Natural killer cell treated with Interleukin-12 subunit alpha and Interleukin-12 subunit beta and Interleukin-15 and Interleukin-18, amount 100 ng/mL, for 72 hours (primary cell): ENCODE results near the gene FZD10. TPM values are rescaled to one million over a fixed set of nuclear protein-coding genes. Genes with fewer than 3 reads are reported as not detected.
A peak's percentile ranks its signal among the peaks of the same experiment; 100 is the strongest.

Source experiments
- ATAC-seq, 2 donors: fragments of 150-1000 bp; cut with Tn5 transposase in 1 of 2; sonication (Bioruptor Pico), chemical (Tn5 transposase) in 1 of 2; 2 replicates each; pipeline ENCODE4 v1.10.0; 2021
- DNase-seq: peaks from one replicate; pipeline ENCODE4 v3.0.0; 2022; ENCODE audit warnings: low spot score
- H3K27ac Mint-ChIP-seq, 2 donors: 1 replicate in 1 of 2; 2 replicates in 1 of 2; pipeline ENCODE4 v1.8.0; 2022; ENCODE audit warnings: mixed read lengths in 2 of 2, mild to moderate bottlenecking in 1 of 2, moderate library complexity in 1 of 2
- H3K27me3 Mint-ChIP-seq, 2 donors: 1 replicate in 1 of 2; 2 replicates in 1 of 2; pipeline ENCODE4 v1.8.0; 2022; ENCODE audit warnings: mixed read lengths in 2 of 2
- H3K36me3 Mint-ChIP-seq: one replicate; pipeline ENCODE4 v1.8.0; 2022; ENCODE audit warnings: mixed read lengths
- H3K4me1 Mint-ChIP-seq, 2 donors: 1 replicate in 1 of 2; 2 replicates in 1 of 2; pipeline ENCODE4 v1.8.0; 2022; ENCODE audit warnings: low read depth in 2 of 2, mixed read lengths in 2 of 2, mild to moderate bottlenecking in 1 of 2
- H3K4me3 Mint-ChIP-seq: one replicate; pipeline ENCODE4 v1.8.0; 2022; ENCODE audit warnings: mixed read lengths
- H3K9me3 Mint-ChIP-seq: 2 replicates; pipeline ENCODE4 v1.8.0; 2022; ENCODE audit warnings: mixed read lengths
- total RNA-seq, 2 donors: library from RNA; stranded (reverse); gene quantifications; one replicate each; pipeline ENCODE4 v1.2.3, GENCODE V29; 2022

Gene FZD10
- total RNA-seq, 2 donors from 2014 or later: not detected

DNA sequence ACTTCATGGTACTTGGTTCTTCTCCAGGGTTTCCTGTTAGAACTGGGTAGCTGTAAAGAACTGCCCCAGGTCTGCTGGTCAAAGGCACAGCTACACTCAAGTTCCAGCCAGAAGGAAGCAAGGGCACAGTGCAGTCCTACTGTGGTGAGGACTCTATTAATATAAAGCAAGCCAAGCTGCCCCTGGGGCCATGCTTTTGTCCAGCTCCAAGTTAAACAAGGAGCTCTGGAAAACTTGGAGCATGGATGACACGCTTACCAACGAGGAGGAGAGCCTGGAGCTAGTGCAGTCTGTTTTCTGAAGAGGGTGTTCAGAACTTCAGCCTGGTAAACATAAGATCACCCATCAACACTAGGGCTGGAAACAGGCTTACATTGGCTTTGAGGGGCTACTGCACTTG lies 4.0 kb downstream of the FZD10 start:
- Mint-ChIP-seq H3K36me3 (no peaks in the 10 kb centered on the region), H3K4me1 (no peaks in the 10 kb centered on the region), H3K27ac (no peak overlapping the region), H3K27me3 (peaks cover 35 to 70% of the 10 kb centered on the region in 2 donors), H3K4me3 (no peak overlapping the region), H3K9me3 (no peaks in the 10 kb centered on the region)
- DNase-seq (no peak), ATAC-seq (no peak)

DNA sequence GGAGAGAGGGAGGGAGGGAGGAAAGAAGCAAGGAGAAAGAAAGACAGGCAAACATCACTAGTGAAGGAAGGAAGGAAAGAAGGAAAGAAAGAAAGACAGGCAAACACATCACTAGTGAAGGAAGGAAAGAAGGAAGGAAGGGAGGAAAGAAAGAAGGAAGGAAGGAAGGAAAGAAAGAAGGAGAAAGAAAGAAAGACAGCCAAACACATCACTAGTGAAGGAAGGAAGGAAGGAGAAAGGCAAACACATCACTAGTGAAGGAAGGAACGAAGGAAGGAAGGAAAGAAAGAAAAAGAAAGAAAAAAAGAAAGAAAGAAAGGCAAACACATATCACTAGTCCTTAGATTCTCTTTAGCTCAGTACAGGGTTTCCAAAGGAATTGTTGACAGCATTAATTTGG lies 5.3 kb downstream of the FZD10 start:
- H3K4me3 Mint-ChIP-seq: no peak overlapping the region

DNA sequence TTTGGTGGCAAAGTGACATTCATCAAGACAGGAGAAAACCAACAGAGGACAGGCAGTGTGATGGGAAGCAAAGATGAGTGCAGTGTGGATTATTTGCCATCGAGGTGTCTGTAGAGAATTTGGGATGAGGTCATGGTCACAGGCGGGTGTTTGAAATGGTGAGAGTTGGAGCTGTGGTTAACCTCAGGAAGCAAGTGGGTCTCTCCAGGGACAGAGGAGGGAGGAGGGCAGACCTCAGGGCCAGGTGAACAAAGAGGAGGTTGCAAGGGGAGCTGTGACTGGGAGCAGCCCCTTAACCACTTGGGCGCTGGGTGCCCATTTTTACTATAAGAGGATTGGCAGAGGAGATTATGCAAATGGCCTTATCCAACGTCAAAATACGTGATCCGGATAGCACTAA lies 7.0 kb downstream of the FZD10 start:
- ATAC-seq (no peak), DNase-seq (no peak)
- no peaks in the 10 kb centered on the region for H3K9me3 Mint-ChIP-seq
- H3K36me3 Mint-ChIP-seq: no peaks in the 10 kb centered on the region
- H3K4me1 Mint-ChIP-seq: no peaks in the 10 kb centered on the region
- no peak overlapping the region for H3K27ac Mint-ChIP-seq
- peaks cover 33 to 59% of the 10 kb centered on the region in 2 donors for H3K27me3 Mint-ChIP-seq
- no peak overlapping the region for H3K4me3 Mint-ChIP-seq

More for the DNA sequence above, 5.3 kb downstream of the FZD10 start:
- H3K36me3 Mint-ChIP-seq: no peaks in the 10 kb centered on the region
- H3K27ac Mint-ChIP-seq: no peak overlapping the region
- ATAC-seq: no peak
- DNase-seq: no peak
- H3K9me3 Mint-ChIP-seq: no peaks in the 10 kb centered on the region
- H3K4me1 Mint-ChIP-seq: no peaks in the 10 kb centered on the region
- peaks cover 38 to 73% of the 10 kb centered on the region in 2 donors for H3K27me3 Mint-ChIP-seq

DNA sequence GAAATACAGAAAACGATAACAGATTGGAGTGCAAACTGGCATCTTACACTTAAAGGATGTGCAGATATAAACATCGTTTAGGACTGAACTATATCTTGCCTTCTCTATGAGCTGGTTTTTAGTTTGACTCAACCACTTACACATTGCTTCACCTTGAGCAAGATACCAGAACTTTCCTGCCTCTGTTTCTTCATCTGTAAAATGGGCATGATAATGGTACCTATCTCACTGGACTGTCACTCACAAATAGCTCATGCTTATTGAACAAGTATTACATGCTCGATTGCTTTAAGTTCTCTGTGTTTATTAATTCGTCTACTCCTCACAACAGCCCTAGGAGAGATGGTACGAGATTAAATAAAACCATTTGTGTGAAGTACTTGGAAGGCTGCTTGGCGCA lies 7.7 kb downstream of the FZD10 start:
- Mint-ChIP-seq H3K36me3 (no peaks in the 10 kb centered on the region), H3K27me3 (peaks cover 31 to 59% of the 10 kb centered on the region in 2 donors), H3K4me1 (no peaks in the 10 kb centered on the region), H3K4me3 (no peak overlapping the region), H3K9me3 (no peaks in the 10 kb centered on the region), H3K27ac (no peak overlapping the region)
- no peak for DNase-seq
- ATAC-seq: no peak

DNA sequence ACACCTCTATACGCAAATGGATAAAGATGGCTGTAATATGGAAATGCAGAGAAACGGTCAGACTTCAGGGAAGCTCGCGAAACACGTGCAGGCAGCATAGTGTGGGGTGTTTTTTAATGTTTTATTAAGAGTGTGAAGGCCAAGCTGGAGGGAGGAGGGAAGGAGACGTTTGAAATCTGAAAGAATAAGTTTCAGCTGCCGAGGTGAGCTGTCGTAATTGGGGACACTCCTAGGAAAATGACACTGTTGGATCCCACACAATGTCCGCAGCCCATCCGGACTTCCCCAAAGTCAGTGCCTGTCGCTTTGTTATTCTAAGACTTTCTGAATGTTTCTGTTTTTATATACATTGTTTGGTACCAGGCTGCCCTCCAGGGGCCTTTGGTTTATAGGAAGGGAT lies 8.3 kb downstream of the FZD10 start:
- Mint-ChIP-seq H3K27ac (no peak overlapping the region), H3K9me3 (no peaks in the 10 kb centered on the region), H3K27me3 (peaks cover 30 to 52% of the 10 kb centered on the region in 2 donors), H3K4me1 (no peaks in the 10 kb centered on the region), H3K4me3 (no peak overlapping the region), H3K36me3 (no peaks in the 10 kb centered on the region)
- ATAC-seq: no peak
- DNase-seq: no peak

DNA sequence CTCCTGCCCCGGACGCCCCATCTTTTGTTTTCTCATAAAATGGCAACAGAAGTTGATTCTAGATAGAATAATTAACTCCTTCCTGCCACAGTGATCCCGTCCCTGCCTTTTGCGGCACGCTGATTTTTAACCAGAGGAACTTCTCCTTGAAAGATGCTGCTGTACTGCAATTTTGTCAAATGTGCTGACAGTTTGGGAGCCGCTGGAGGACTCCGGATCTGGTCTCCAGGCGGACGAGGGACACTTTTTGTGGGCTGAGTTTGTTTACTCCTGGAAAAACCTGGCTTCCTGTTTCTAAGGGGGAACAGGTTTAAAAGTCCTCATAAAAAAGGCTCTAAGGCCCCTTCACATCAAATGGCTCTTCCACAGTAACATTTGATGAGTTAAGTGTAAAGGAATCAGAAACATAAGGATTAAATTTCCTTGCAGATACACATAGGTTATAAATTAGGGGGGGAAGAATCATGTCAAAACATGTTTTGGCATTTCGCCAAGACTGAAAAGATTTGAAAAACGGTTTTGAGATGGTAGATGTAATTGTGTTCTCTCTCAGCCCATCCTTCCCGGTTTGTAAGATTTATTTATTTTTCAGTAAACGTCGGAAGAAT lies 15.5 kb downstream of the FZD10 start:
- H3K4me3 Mint-ChIP-seq: no peak overlapping the region
- no peak overlapping the region for H3K27ac Mint-ChIP-seq
- ATAC-seq (no peak), DNase-seq (no peak)
- no peaks in the 10 kb centered on the region for H3K36me3 Mint-ChIP-seq
- H3K27me3 Mint-ChIP-seq: peaks cover 0 to 6% of the 10 kb centered on the region in 2 donors
- H3K9me3 Mint-ChIP-seq: peaks cover 6% of the 10 kb centered on the region
- H3K4me1 Mint-ChIP-seq: no peaks in the 10 kb centered on the region

DNA sequence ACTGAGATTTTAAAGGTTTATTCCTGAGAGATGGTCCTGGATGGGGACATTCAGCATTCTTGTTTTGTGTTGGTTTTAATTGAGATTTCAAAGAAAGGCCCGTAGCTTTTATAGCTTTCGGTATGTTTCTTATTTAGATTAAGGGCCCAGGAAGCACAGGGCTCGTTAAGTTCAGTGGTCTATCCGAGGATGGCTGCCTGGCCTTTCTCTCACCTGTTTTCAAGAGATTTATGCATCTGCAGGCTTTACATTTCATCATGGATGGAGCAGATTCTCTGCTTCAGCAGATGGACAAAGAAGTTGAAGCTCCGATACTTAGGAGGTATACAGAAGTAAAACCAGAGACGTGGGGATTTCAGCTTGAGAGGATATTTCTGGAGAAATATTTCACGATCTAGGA lies 16.0 kb downstream of the FZD10 start:
- no peaks in the 10 kb centered on the region for H3K4me1 Mint-ChIP-seq
- H3K4me3 Mint-ChIP-seq: no peak overlapping the region
- H3K36me3 Mint-ChIP-seq: no peaks in the 10 kb centered on the region
- peaks cover 6% of the 10 kb centered on the region for H3K9me3 Mint-ChIP-seq
- peaks cover 0 to 3% of the 10 kb centered on the region in 2 donors for H3K27me3 Mint-ChIP-seq
- ATAC-seq: no peak
- no peak for DNase-seq
- no peak overlapping the region for H3K27ac Mint-ChIP-seq

DNA sequence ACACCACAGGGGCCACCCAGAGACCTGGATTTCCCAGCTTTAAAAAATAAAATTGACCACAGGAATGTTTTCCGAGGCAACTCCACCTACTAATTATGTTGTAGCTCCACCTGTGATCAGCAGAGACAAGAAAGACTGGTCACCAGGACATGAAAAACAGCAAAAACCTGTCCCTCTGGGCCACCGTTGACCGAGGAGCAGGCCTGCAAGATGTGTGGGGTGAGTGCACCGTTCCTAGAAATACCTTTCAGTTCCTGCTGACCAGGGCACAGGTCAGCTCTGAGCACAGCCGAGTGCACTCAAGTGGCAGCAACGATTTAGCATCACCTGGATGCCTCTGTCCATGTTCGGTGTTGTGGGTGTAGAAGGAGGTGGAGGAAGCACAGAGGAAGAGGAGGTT lies 16.9 kb downstream of the FZD10 start:
- Mint-ChIP-seq H3K27me3 (peaks cover 0 to 2% of the 10 kb centered on the region in 2 donors), H3K9me3 (peaks cover 6% of the 10 kb centered on the region), H3K27ac (no peak overlapping the region), H3K36me3 (no peaks in the 10 kb centered on the region), H3K4me3 (no peak overlapping the region), H3K4me1 (no peaks in the 10 kb centered on the region)
- ATAC-seq (no peak), DNase-seq (no peak)

DNA sequence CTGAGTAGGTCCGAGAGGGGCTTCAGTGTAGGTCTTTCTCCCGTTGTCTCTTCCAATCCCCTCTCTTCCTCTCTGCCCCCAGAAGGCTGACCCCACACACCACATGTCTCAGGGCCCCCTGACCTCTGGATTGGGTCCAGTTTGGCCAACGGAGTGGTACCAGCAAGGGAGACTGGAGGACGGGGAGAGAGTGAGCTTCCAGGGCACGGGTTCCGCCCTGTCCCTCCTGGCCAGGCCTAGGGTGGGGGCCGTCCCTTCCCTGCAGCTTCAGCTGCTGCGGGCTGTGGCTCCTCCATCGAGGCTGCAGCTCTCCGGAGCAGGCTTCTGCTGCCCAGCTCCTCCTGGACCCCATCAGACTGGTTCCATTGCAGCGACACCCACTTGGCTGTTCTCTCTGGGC lies 17.4 kb downstream of the FZD10 start:
- Mint-ChIP-seq H3K4me1 (no peaks in the 10 kb centered on the region), H3K36me3 (no peaks in the 10 kb centered on the region), H3K27ac (no peak overlapping the region), H3K9me3 (peaks cover 6% of the 10 kb centered on the region), H3K4me3 (no peak overlapping the region), H3K27me3 (peaks cover 0 to 2% of the 10 kb centered on the region in 2 donors)
- DNase-seq (no peak), ATAC-seq (peak in 1 of 2 donors; percentile 34)

DNA sequence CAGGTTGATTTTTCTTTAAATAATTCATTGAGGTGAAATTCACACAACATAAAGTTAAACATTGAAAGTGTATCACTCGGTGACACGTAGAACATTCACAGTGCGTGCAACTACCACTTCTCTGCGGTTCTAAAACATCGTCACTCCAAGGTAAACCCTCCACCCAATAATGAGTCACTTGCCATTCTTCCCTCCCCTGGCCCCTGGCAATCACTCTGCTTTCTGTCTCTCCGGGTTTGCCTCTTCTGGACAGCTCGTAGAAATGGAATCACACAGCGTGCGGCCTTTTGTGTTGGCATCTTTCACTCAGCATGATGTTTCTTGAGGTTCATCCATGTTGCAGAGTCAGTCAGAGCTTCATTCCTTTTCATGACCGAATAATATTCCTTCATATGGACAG lies 18.9 kb downstream of the FZD10 start:
- Mint-ChIP-seq H3K4me1 (no peaks in the 10 kb centered on the region), H3K4me3 (no peak overlapping the region), H3K9me3 (peaks cover 6% of the 10 kb centered on the region), H3K36me3 (no peaks in the 10 kb centered on the region), H3K27ac (no peak overlapping the region), H3K27me3 (peaks cover 0 to 2% of the 10 kb centered on the region in 2 donors)
- no peak for ATAC-seq
- no peak for DNase-seq

DNA sequence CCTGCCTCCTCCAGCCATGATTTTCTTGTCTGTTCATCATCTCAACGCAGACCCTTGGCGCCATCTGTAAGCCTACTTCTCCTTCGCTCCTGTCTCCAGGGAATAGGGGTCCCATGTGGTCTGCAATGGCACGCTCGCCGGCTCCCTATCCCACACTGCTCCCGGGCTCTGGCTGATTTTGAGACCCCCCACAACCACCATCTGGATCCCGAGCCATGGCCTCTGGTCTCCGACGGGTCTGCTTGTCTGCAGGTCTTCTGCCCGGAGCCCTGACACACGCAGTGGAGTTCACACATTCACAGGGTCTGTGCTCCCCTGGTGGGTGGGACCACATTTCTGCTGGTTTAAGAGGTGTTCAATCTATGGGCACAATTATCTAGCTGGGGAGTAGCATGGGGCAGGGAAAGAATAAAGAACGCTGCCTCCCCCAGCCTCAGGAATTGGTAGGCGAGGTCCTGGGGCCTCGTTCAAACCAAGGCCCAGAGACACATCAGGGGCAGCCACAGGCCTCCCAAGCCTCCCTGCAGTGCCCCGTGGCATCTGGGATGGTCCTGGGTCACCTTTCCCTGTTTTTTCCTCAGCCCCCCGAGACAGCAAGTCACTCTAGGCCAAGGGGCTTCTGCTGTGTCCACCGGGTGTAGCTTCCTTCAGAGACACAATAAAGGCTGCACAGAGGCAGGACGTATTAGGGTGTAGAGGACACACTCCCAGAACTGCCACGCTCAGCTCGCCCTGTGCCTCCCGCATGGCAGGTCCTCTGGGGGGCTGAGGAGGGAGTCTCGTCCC lies 21.5 kb downstream of the FZD10 start:
- Mint-ChIP-seq H3K27ac (no peak overlapping the region), H3K36me3 (no peaks in the 10 kb centered on the region), H3K27me3 (peaks cover 0 to 2% of the 10 kb centered on the region in 2 donors), H3K4me1 (no peaks in the 10 kb centered on the region), H3K9me3 (peaks cover 6% of the 10 kb centered on the region), H3K4me3 (no peak overlapping the region)
- ATAC-seq (no peak), DNase-seq (no peak)

DNA sequence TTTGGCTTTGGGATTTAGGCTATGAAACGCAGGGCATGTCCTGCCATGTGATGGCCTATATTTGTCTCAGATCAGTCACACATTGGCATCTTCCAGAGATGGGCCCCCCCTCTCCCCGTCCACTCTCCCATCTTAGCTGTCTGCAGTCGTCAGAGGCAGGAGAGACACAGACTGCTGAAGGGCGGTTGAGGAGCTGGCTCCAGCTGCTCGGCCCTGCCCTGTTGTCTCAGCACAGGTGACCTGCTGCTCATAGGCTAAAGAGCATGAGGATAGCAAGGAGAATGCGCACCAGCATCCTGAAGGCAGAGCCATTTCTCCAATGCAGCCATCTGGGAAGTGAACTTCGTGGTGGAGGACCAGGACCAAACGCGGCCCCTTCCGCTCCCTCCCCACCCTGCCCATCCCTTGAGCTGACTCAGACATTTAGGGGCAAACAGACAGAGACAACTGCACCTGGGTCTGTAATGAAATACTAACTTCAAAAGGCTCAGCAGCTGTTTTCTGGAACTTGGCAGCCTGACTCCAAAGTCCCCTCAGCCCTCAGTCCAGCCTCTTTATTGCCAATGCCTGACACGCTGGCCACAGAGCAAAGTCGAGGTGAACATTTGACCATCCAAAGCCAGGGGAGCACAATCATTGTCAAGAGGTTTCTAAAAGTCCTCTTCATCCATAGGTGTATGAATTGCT lies 22.3 kb downstream of the FZD10 start:
- DNase-seq (no peak), ATAC-seq (no peak)
- Mint-ChIP-seq H3K4me1 (no peaks in the 10 kb centered on the region), H3K27ac (no peak overlapping the region), H3K4me3 (no peak overlapping the region), H3K36me3 (no peaks in the 10 kb centered on the region), H3K9me3 (peaks cover 6% of the 10 kb centered on the region), H3K27me3 (peaks cover 0 to 2% of the 10 kb centered on the region in 2 donors)

DNA sequence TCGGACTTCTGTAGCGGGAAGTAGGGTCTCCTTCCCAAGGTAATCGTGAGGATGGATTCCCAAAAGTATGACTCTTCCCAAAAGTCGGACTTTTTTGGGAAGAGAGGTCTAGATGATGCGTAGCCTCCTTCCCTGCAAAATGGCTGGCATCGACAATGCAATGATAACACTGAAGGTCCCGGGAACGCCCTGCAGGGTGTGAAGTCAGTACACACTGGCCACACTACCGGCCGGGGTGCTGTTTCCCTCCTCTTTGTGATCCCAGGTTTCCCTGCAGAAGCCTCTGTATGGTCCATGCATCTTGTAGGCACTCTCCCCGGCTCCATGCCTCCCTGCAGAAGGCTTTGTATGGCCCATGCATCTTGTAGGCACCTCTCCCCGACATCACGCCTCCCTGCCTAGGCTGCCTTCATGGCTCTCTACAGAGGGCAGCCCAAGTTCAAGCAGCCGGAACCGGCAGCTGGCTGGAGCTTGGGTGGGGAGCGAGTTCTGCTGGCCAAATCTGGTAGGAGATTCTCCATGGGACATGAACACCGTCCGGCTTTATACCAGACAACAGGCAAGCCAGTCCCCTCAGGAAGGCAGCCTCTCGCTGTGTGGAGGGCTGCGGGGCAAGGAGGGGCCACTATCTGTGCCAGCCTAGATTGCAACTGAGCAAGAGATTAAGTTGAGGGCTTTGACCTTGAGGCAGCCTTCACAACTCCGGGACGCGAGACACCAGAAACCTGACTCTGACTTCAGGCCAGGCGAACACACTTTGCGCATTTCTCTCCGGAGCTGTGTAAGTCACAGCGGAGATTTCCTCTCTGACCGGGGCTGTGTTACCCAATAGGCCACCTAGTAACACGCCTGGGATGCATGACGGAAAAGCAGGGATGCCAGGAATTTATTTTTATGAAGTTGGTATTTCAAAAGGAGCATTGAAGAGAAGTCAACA lies 23.5 kb downstream of the FZD10 start:
- Mint-ChIP-seq H3K36me3 (no peaks in the 10 kb centered on the region), H3K27me3 (peaks cover 0 to 2% of the 10 kb centered on the region in 2 donors), H3K4me1 (no peaks in the 10 kb centered on the region), H3K4me3 (no peak overlapping the region), H3K9me3 (peaks cover 6% of the 10 kb centered on the region), H3K27ac (no peak overlapping the region)
- ATAC-seq: peak; percentile 20 to 28
- DNase-seq: no peak
